Colonic mucosa (tissue), 4 donors: ENCODE data around the gene WFIKKN2. TPM values are rescaled to one million over a fixed set of nuclear protein-coding genes. Genes with fewer than 3 reads are reported as not detected.
A peak's percentile ranks its signal among the peaks of the same experiment; 100 is the strongest.

Experiments
- DNase-seq: peaks from one replicate; pipeline ENCODE4 v3.0.0-alpha.2; 2020
- H3K27ac ChIP-seq: fragments of 200-600 bp; one replicate; pipeline ENCODE4 v1.8.0; 2021
- H3K27me3 ChIP-seq: fragments of 200-600 bp; one replicate; pipeline ENCODE4 v1.8.0; 2021
- H3K36me3 ChIP-seq: fragments of 200-600 bp; one replicate; pipeline ENCODE4 v1.8.0; 2021
- H3K4me1 ChIP-seq: fragments of 200-600 bp; one replicate; pipeline ENCODE4 v1.8.0; 2021; ENCODE audit warnings: mild to moderate bottlenecking
- H3K4me3 ChIP-seq: fragments of 200-600 bp; one replicate; pipeline ENCODE4 v1.8.0; 2021
- H3K9ac ChIP-seq, 2 donors: one replicate each; pipeline ENCODE4 v1.7.0; 2013; ENCODE audit warnings: control low read depth in 2 of 2, low read depth in 2 of 2, low read length in 2 of 2
- H3K9me3 ChIP-seq: fragments of 200-600 bp; one replicate; pipeline ENCODE4 v1.8.0; 2021
- intact Hi-C: fragments of 100-400 bp; cut with DNase I; formaldehyde crosslinking; loops from one replicate; pipeline ENCODE4 v1.14.1; 2022
- total RNA-seq, 2 donors: library from RNA; stranded (reverse); fragmentation: NEBNext Ultra II Directional in 1 of 2; extraction: Animal tissue kit (Norgen Biotek cat#: 25700) in 1 of 2; gene quantifications; one replicate each; pipeline ENCODE4 v1.2.1, GENCODE V29; 2021
- TF ChIP-seq, protein P1 (sequence below): fragments of 200-600 bp; IDR thresholded peaks from one replicate; pipeline ENCODE4 v1.8.0; 2022; ENCODE audit warnings: antibody characterized with exemption, mild to moderate bottlenecking
- donor health status: healthy.
- donor health status: DM: no; HTN: no; CAD: no.
- donor health status: DM: no; HTN: no; CAD: no.

The WFIKKN2 gene
- total RNA-seq, 2 donors from 2014 or later: 0.10 to 0.13 TPM

DNA sequence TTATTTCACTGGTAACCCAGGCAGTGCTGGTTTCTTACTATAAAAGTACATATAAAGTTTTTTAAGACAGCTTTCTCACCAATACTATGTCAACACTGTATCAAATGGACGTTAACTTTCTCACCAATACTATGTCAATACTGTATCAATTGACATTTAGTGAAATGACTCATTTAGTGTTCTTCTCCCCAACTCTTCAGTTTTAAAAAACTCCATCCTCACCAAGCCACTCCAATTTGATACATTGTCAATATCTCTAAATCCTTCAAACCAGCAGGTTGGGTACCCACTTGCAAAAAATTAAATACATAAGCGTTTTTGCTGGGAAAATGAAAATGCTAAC is 25.9 kb downstream of the WFIKKN2 start:
- H3K27me3 ChIP-seq: no peaks in the 10 kb centered on the region
- H3K36me3 ChIP-seq: no peaks in the 10 kb centered on the region
- H3K9ac ChIP-seq: no peak overlapping the region
- TF ChIP-seq, protein P1, sequence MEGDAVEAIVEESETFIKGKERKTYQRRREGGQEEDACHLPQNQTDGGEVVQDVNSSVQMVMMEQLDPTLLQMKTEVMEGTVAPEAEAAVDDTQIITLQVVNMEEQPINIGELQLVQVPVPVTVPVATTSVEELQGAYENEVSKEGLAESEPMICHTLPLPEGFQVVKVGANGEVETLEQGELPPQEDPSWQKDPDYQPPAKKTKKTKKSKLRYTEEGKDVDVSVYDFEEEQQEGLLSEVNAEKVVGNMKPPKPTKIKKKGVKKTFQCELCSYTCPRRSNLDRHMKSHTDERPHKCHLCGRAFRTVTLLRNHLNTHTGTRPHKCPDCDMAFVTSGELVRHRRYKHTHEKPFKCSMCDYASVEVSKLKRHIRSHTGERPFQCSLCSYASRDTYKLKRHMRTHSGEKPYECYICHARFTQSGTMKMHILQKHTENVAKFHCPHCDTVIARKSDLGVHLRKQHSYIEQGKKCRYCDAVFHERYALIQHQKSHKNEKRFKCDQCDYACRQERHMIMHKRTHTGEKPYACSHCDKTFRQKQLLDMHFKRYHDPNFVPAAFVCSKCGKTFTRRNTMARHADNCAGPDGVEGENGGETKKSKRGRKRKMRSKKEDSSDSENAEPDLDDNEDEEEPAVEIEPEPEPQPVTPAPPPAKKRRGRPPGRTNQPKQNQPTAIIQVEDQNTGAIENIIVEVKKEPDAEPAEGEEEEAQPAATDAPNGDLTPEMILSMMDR: no peak
- H3K4me1 ChIP-seq: peaks cover 5% of the 10 kb centered on the region
- peak overlapping the region; percentile 2 for H3K27ac ChIP-seq
- intact Hi-C loops: no loop called here
- H3K4me3 ChIP-seq: no peak overlapping the region
- H3K9me3 ChIP-seq: no peaks in the 10 kb centered on the region
- DNase-seq: no peak

DNA sequence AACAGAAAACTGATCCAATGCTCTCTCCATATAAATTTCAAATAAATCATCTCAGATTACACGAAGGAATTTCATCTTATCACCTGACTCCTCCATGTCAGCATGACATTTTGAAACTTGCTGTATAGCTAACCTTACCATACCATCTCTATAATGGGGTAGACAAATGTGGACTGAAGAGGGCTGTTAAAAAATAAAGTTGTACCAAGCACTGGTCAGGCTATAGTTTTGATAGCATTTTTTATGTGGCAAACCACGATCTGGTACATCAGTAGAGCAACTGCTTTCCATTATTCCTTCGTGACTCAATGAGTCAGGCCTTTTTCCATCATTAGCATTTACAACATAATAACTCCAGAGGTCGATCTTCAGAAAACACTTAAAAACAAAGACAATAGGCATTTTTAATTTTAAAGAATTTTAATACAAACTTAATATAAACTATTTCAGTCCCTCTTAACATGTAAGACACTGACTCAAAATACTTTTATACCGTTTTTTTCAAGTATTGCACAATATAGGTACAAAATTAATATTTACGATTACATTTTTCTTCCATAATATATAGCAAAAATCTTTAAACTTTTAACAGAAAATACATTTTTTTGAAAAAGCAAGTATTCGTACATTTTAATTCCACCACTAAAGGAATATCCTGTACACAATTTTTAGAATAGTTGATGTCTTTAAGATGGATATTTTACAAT is 26.6 kb downstream of the WFIKKN2 start:
- H3K36me3 ChIP-seq: no peaks in the 10 kb centered on the region
- peak overlapping the region in 1 of 2 donors; percentile 4 for H3K9ac ChIP-seq
- H3K27ac ChIP-seq: peak overlapping the region; percentile 2
- TF ChIP-seq, protein P1: no peak
- no peak overlapping the region for H3K4me3 ChIP-seq
- intact Hi-C loops: no loop called here
- H3K27me3 ChIP-seq: no peaks in the 10 kb centered on the region
- no peaks in the 10 kb centered on the region for H3K4me1 ChIP-seq
- no peaks in the 10 kb centered on the region for H3K9me3 ChIP-seq
- DNase-seq: no peak

DNA sequence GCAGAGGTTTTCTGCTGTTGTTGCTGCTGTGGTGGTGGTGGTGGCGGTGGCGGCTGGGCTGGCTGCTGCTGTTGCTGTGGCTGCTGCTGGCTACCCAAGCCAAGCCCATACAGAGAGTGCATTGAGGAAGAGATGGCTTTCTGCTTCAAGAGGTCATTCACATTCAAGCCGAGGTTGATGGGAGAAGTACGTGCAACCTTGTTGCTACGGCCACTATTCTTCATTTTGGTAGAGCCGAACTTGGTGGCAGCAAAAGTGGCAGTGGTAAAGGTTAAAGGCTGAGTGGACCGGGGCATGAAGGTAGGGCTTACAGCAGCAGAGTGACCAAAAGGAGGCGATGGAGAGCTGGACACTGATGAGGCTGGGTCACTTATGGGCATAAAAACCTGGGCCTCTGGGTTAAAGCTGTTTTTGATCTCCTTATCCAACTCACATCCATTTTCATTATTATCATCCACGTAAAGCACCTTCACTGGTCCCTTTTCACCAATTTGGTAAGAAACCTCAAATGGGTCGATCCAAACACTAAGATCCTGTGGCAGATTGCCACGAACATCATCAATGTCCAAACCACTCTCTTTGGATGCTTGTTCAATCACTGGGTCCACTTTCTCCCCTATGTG is 27.9 kb downstream of the WFIKKN2 start:
- intact Hi-C loops: no loop called here
- Histone ChIP-seq H3K4me1 (no peaks in the 10 kb centered on the region), H3K27ac (peak overlapping the region; percentile 100)

DNA sequence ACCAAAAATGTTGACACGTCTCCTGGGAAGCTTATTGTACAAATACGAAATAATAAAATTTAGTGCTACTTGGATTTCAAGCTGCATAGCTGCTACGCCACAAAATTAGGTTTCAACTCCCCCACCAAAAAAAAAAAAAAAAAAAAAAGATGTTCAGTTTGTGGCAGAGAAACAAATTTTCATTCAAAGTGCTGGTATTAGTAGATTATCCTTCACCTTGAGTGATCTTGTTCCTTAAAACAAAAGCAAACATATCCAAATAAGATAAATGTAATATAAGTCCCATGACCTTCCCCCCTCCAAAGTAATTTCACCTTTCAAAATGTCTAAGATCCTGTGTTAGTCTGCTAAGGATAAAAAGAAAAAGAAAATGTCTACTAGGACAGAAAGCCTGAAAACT is 28.5 kb downstream of the WFIKKN2 start:
- DNase-seq: no peak
- H3K27me3 ChIP-seq: no peaks in the 10 kb centered on the region
- TF ChIP-seq, protein P1: no peak
- H3K4me1 ChIP-seq: no peaks in the 10 kb centered on the region
- peak overlapping the region; percentile 78 for H3K4me3 ChIP-seq
- no peaks in the 10 kb centered on the region for H3K36me3 ChIP-seq
- intact Hi-C loops: no loop called here
- H3K9ac ChIP-seq: peak overlapping the region in 1 of 2 donors; percentile 99
- H3K9me3 ChIP-seq: no peaks in the 10 kb centered on the region
- H3K27ac ChIP-seq: peak overlapping the region; percentile 100

More for the DNA sequence above, 27.9 kb downstream of the WFIKKN2 start:
- H3K9ac ChIP-seq: peak overlapping the region in 1 of 2 donors; percentile 99
- no peaks in the 10 kb centered on the region for H3K27me3 ChIP-seq
- H3K4me3 ChIP-seq: peak overlapping the region; percentile 78
- H3K36me3 ChIP-seq: no peaks in the 10 kb centered on the region
- peak; percentile 71 for DNase-seq
- no peaks in the 10 kb centered on the region for H3K9me3 ChIP-seq
- TF ChIP-seq, protein P1: peak; percentile 50

DNA sequence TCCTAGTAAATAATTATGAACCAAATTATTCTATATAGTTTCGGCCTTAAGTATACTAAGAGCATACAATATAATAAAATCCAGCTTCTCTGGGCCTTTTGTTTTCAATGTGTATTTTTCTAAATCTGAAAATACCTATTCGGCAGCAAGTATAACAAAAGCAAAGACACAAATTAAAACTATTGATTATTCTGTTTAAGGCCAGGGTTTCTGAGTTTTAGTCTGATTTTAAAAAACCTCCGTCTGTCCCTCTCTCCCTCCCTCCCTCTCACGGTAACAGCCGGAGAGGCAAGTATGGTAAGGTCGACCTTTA is 29.3 kb downstream of the WFIKKN2 start:
- peak overlapping the region; percentile 78 for H3K4me3 ChIP-seq
- H3K4me1 ChIP-seq: no peaks in the 10 kb centered on the region
- intact Hi-C loops: no loop called here
- no peaks in the 10 kb centered on the region for H3K36me3 ChIP-seq
- no peak for DNase-seq
- peak overlapping the region; percentile 99 to 100 for H3K9ac ChIP-seq
- TF ChIP-seq, protein P1: no peak
- H3K9me3 ChIP-seq: no peaks in the 10 kb centered on the region
- H3K27ac ChIP-seq: peak overlapping the region; percentile 100
- H3K27me3 ChIP-seq: no peaks in the 10 kb centered on the region
